ENCODE measurements around the gene MMP25. TPM values are rescaled to one million over a fixed set of nuclear protein-coding genes. Genes with fewer than 3 reads are reported as not detected.
A peak's percentile ranks its signal among the peaks of the same experiment; 100 is the strongest.

Gene MMP25
- polyA plus RNA-seq, 3 donors = 0.71 to 26.6 (median 2.6) TPM

- peak overlapping the region; percentile 94 for H2AFZ ChIP-seq (ENCODE audit: insufficient read depth, low read depth, low read length, poor library complexity, severe bottlenecking)
- peak overlapping the region; percentile 92 for H3K4me2 ChIP-seq (replicated peaks; ENCODE audit: extremely low read depth, low read length, poor library complexity, severe bottlenecking)
- Mint-ChIP-seq H3K9me3 (no peaks in the 10 kb centered on the region), H3K36me3 (peaks cover 0 to 26% of the 10 kb centered on the region in 2 donors), H3K4me1 (peaks cover 44% of the 10 kb centered on the region), H3K27me3 (ENCODE audit: low read depth in 3 of 3) (peaks cover 0 to 2% (median 0%) of the 10 kb centered on the region in 3 donors), H3K4me3 (peak overlapping the region; percentile 85 to 90), H3K27ac (peak overlapping the region; percentile 46 to 84 (median 70))
- peaks cover 15% of the 10 kb centered on the region for H3K79me2 ChIP-seq (ENCODE audit: insufficient read depth, low read length)
- H3K4me3 ChIP-seq (replicated peaks in 1 of 3; ENCODE audit: low read depth in 2 of 3, low read length in 3 of 3) = peak overlapping the region; percentile 45 to 80 (median 68)
- no peaks in the 10 kb centered on the region for H3K9me3 ChIP-seq (replicated peaks in 1 of 2; ENCODE audit: control insufficient read depth in 1 of 2, insufficient read depth in 1 of 2, low read length in 2 of 2)
- H3K36me3 ChIP-seq (replicated peaks in 1 of 2; ENCODE audit: control insufficient read depth in 1 of 2, insufficient read depth in 2 of 2, low read length in 2 of 2) = no peaks in the 10 kb centered on the region
- DNase-seq = peak in 2 of 3 donors; percentile 41 to 42
- H3K27ac ChIP-seq (ENCODE audit: low read depth in 1 of 2, low read length in 2 of 2) = peak overlapping the region; percentile 19 to 72
- H4K20me1 ChIP-seq (ENCODE audit: insufficient read depth, low read length) = no peaks in the 10 kb centered on the region
- no peaks in the 10 kb centered on the region for H3K27me3 ChIP-seq (ENCODE audit: control insufficient read depth in 2 of 2, insufficient read depth in 2 of 2, low read length in 2 of 2)
- intact Hi-C loops (cut with micrococcal nuclease) = no loop called here
- H3K9ac ChIP-seq (ENCODE audit: insufficient read depth, low read length, poor library complexity, severe bottlenecking) = peak overlapping the region; percentile 58
- peaks cover 32% of the 10 kb centered on the region in 2 donors for H3K4me1 ChIP-seq (ENCODE audit: control insufficient read depth in 1 of 2, insufficient read depth in 2 of 2, low read length in 2 of 2)
- no peak for TF ChIP-seq CTCF (IDR thresholded peaks at IDR 0.05)
- 40% methylated on average over 8 of the region's 14 CpGs for WGBS (ENCODE audit: insufficient coverage)
Observed at GRCh38 chr16:3086596-3087242, 40.4 kb downstream of the MMP25 start.

GRCh38 chr16:3087243-3088235 is 41.2 kb downstream of the MMP25 start:
- H3K9me3 ChIP-seq (replicated peaks in 1 of 2; ENCODE audit: control insufficient read depth in 1 of 2, insufficient read depth in 1 of 2, low read length in 2 of 2) = no peaks in the 10 kb centered on the region
- Mint-ChIP-seq H3K4me3 (peak overlapping the region; percentile 85 to 90), H3K9me3 (no peaks in the 10 kb centered on the region), H3K27ac (peak overlapping the region in 6 of 7 donors; percentile 46 to 84 (median 74)), H3K36me3 (peaks cover 0 to 21% of the 10 kb centered on the region in 2 donors), H3K4me1 (peaks cover 44% of the 10 kb centered on the region), H3K27me3 (ENCODE audit: low read depth in 3 of 3) (peaks cover 0 to 5% (median 0%) of the 10 kb centered on the region in 3 donors)
- H3K27me3 ChIP-seq (ENCODE audit: control insufficient read depth in 2 of 2, insufficient read depth in 2 of 2, low read length in 2 of 2) = no peaks in the 10 kb centered on the region
- H3K4me1 ChIP-seq (ENCODE audit: control insufficient read depth in 1 of 2, insufficient read depth in 2 of 2, low read length in 2 of 2) = peaks cover 32% of the 10 kb centered on the region in 2 donors
- DNase-seq = peak in 2 of 3 donors; percentile 25 to 26
- intact Hi-C loops (cut with micrococcal nuclease) = no loop called here
- peak overlapping the region in 1 of 2 donors; percentile 72 for H3K27ac ChIP-seq (ENCODE audit: low read depth in 1 of 2, low read length in 2 of 2)
- TF ChIP-seq CTCF (IDR thresholded peaks at IDR 0.05) = peak; percentile 62
- peak overlapping the region; percentile 92 for H3K4me2 ChIP-seq (replicated peaks; ENCODE audit: extremely low read depth, low read length, poor library complexity, severe bottlenecking)
- no peaks in the 10 kb centered on the region for H4K20me1 ChIP-seq (ENCODE audit: insufficient read depth, low read length)
- no peaks in the 10 kb centered on the region for H3K36me3 ChIP-seq (replicated peaks in 1 of 2; ENCODE audit: control insufficient read depth in 1 of 2, insufficient read depth in 2 of 2, low read length in 2 of 2)
- peak overlapping the region; percentile 94 for H2AFZ ChIP-seq (ENCODE audit: insufficient read depth, low read depth, low read length, poor library complexity, severe bottlenecking)
- WGBS (ENCODE audit: insufficient coverage) = 22% methylated on average over 16 of the region's 18 CpGs
- H3K4me3 ChIP-seq (replicated peaks in 1 of 3; ENCODE audit: low read depth in 2 of 3, low read length in 3 of 3) = peak overlapping the region; percentile 45 to 80 (median 68)
- H3K9ac ChIP-seq (ENCODE audit: insufficient read depth, low read length, poor library complexity, severe bottlenecking) = peak overlapping the region; percentile 58
- H3K79me2 ChIP-seq (ENCODE audit: insufficient read depth, low read length) = peaks cover 15% of the 10 kb centered on the region
